Measurements from ENCODE around the gene PRCC. TPM values are rescaled to one million over a fixed set of nuclear protein-coding genes. Genes with fewer than 3 reads are reported as not detected.

Gene PRCC
- total and polyA plus RNA-seq, 2 of the 13 experiments (the other 11 are each of a cell fraction or from before 2014, with no cell fraction given), result 24.2 to 40.5 TPM

GRCh38 chr1:156786640-156787039 lies 19.3 kb downstream of the PRCC start (continued):
- TF ChIP-seq HMGXB3 (CRISPR knock-in tag; IDR thresholded peaks at IDR 0.05; ENCODE audit: borderline replicate concordance) (no peak), ZUFSP (CRISPR knock-in tag; IDR thresholded peaks at IDR 0.05; ENCODE audit: borderline replicate concordance) (no peak), GLI4 (CRISPR knock-in tag; IDR thresholded peaks at IDR 0.05; ENCODE audit: borderline replicate concordance) (no peak), DZIP1 (CRISPR knock-in tag; IDR thresholded peaks at IDR 0.05) (no peak)
